ENCODE data around the gene MCOLN1. TPM values are rescaled to one million over a fixed set of nuclear protein-coding genes. Genes with fewer than 3 reads are reported as not detected.

The MCOLN1 gene
- total RNA-seq, 1 experiment from 2014 or later = 15.7 TPM

DNA sequence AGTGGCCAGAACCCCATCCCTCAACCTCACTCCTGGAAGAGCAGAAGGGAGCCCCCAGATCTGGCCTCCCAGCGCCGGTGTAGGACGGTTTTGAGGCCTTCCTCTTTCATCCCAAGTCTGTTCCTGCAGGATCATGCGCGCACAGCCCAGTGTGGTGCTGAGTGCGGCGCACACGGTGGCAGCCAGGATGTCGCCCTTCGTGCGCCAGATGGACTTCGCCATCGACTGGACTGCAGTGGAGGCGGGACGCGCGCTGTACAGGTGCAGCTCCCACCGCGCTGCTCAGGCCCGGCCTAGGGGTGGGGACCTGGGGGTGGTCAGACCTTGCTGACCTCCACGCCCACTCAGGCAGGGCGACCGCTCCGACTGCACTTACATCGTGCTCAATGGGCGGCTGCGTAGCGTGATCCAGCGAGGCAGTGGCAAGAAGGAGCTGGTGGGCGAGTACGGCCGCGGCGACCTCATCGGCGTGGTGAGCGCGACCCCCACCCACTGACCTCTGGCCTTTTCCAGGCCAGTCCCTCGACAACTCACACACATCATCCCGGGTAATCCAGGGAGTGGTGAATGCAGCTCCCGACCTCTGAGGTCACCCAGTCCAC, 27.8 kb downstream of the MCOLN1 start:
- Histone ChIP-seq H3K4me2 (ENCODE audit: insufficient read depth, insufficient read length, low read length) (peak overlapping the region; percentile 45), H3K9me3 (ENCODE audit: control insufficient read depth, low read depth, low read length) (no peaks in the 10 kb centered on the region), H4K91ac (ENCODE audit: insufficient read length, low read depth, low read length) (no peak overlapping the region), H3K79me2 (ENCODE audit: insufficient read depth, low read length) (no peaks in the 10 kb centered on the region), H3T11ph (ENCODE audit: low read length) (no peak overlapping the region), H3K27ac (ENCODE audit: insufficient read length, low read depth, low read length) (no peak overlapping the region), H4K20me1 (ENCODE audit: control insufficient read depth, insufficient read depth, insufficient read length) (no peaks in the 10 kb centered on the region), H2BK15ac (ENCODE audit: low read depth, low read length) (no peak overlapping the region), H3K4me1 (ENCODE audit: insufficient read depth, low read length) (no peaks in the 10 kb centered on the region), H3K9ac (ENCODE audit: extremely low read depth, insufficient read length, low read length) (no peak overlapping the region), H3K79me1 (ENCODE audit: insufficient read depth, low read depth, low read length, poor library complexity, severe bottlenecking) (no peaks in the 10 kb centered on the region), H2AFZ (ENCODE audit: low read length) (no peak overlapping the region), H2BK120ac (ENCODE audit: low read depth, low read length, poor library complexity, severe bottlenecking) (no peak overlapping the region), H3K56ac (ENCODE audit: insufficient read length, low read depth, low read length) (no peak overlapping the region), H2BK5ac (ENCODE audit: insufficient read length, low read length) (no peak overlapping the region), H4K5ac (ENCODE audit: insufficient read length, low read depth, low read length) (no peak overlapping the region), H3K23me2 (ENCODE audit: insufficient read length, low read depth, low read length, poor library complexity, severe bottlenecking) (no peaks in the 10 kb centered on the region), H3K4ac (ENCODE audit: low read depth, low read length) (no peak overlapping the region), H2AK5ac (ENCODE audit: insufficient read length, low read length) (no peak overlapping the region), H3K14ac (ENCODE audit: insufficient read depth, low read length) (no peak overlapping the region), H3K23ac (ENCODE audit: insufficient read length, low read depth, low read length) (no peak overlapping the region), H2BK12ac (ENCODE audit: insufficient read length, low read depth, low read length) (no peak overlapping the region), H3K27me3 (ENCODE audit: insufficient read depth, low read length) (no peaks in the 10 kb centered on the region), H3K18ac (ENCODE audit: insufficient read length, low read depth, low read length) (no peak overlapping the region), H2BK20ac (ENCODE audit: low read depth, low read length, poor library complexity, severe bottlenecking) (no peak overlapping the region), H4K8ac (replicated peaks; ENCODE audit: insufficient read length, low read depth, low read length) (no peak overlapping the region)
- H3K36me3 Mint-ChIP-seq (ENCODE audit: insufficient read depth in 1 of 3, low read depth in 3 of 3) = peaks cover 5 to 35% (median 15%) of the 10 kb centered on the region in 3 experiments; a peak in 5 of 7 replicates
- H3K4me3 Mint-ChIP-seq = peak overlapping the region; percentile 59 to 78
- H3K27me3 Mint-ChIP-seq (ENCODE audit: low read depth) = no peaks in the 10 kb centered on the region
- TF ChIP-seq CTCF (conservative IDR thresholded peaks at IDR 0.05) = no peak
- no CpG with 5 or more reads among the region's 41 CpGs for WGBS (ENCODE audit: extremely low coverage, insufficient read length, low lambda C conversion rate)
- peak overlapping the region in 1 of 3 experiments; percentile 96; a peak in 1 of 7 replicates for H3K27ac Mint-ChIP-seq
- DNase-seq = no peak
- peaks cover 7 to 8% of the 10 kb centered on the region in 2 experiments; a peak in 3 of 4 replicates for H3K4me1 Mint-ChIP-seq
- H3K9me3 Mint-ChIP-seq = no peaks in the 10 kb centered on the region; a peak in 1 of 5 replicates

All from H9 (cell line).